GM23248 (cell line): Measurements from ENCODE around the gene KAZN. TPM values are rescaled to one million over a fixed set of nuclear protein-coding genes. Genes with fewer than 3 reads are reported as not detected.

Experiments
- DNase-seq: peaks from one replicate; pipeline ENCODE4 v3.0.0-alpha.2; 2015
- H2AFZ ChIP-seq: fragments of 200-600 bp; sonication (generic); 2 replicates; pipeline ENCODE4 v1.6.1; 2016; ENCODE audit warnings: antibody characterized with exemption
- H3F3A ChIP-seq: fragments of 200-600 bp; sonication (generic); 2 replicates; pipeline ENCODE4 v1.6.1; 2016; ENCODE audit warnings: mild to moderate bottlenecking, antibody characterized with exemption, mixed run types; ENCODE audit not compliant: insufficient read depth
- H3K27ac ChIP-seq: fragments of 200-600 bp; sonication (generic); 2 replicates; pipeline ENCODE4 v1.5.1; 2016; ENCODE audit warnings: mild to moderate bottlenecking
- H3K27me3 ChIP-seq: fragments of 200-600 bp; sonication (generic); replicated peaks from 2 replicates; pipeline ENCODE4 v1.6.1; 2016; ENCODE audit warnings: mild to moderate bottlenecking; ENCODE audit not compliant: insufficient read depth
- H3K36me3 ChIP-seq: fragments of 200-600 bp; sonication (generic); 2 replicates; pipeline ENCODE4 v1.6.1; 2016; ENCODE audit warnings: low read depth, mild to moderate bottlenecking
- H3K4me1 ChIP-seq: fragments of 200-600 bp; sonication (generic); 2 replicates; pipeline ENCODE4 v1.6.1; 2016; ENCODE audit warnings: mild to moderate bottlenecking; ENCODE audit not compliant: insufficient read depth
- H3K4me2 ChIP-seq: fragments of 200-600 bp; sonication (generic); one replicate; pipeline ENCODE4 v1.6.1; 2016; ENCODE audit warnings: mild to moderate bottlenecking; ENCODE audit not compliant: unreplicated experiment
- H3K4me3 ChIP-seq: fragments of 200-600 bp; sonication (generic); 2 replicates; pipeline ENCODE4 v1.5.1; 2016; ENCODE audit warnings: mild to moderate bottlenecking
- H3K79me2 ChIP-seq: fragments of 200-600 bp; sonication (generic); 2 replicates; pipeline ENCODE4 v1.6.1; 2016; ENCODE audit warnings: mild to moderate bottlenecking; ENCODE audit not compliant: insufficient read depth
- H3K9ac ChIP-seq: fragments of 200-600 bp; sonication (generic); 2 replicates; pipeline ENCODE4 v1.6.1; 2016; ENCODE audit warnings: mild to moderate bottlenecking
- H3K9me2 ChIP-seq: fragments of 200-600 bp; sonication (generic); 2 replicates; pipeline ENCODE4 v1.6.1; 2016; ENCODE audit warnings: mixed run types, mild to moderate bottlenecking, moderate library complexity; ENCODE audit not compliant: insufficient read depth
- H3K9me3 ChIP-seq: fragments of 200-600 bp; sonication (generic); one replicate; pipeline ENCODE4 v1.6.1; 2017; ENCODE audit warnings: low read depth
- H4K20me1 ChIP-seq: fragments of 200-600 bp; sonication (generic); 2 replicates; pipeline ENCODE4 v1.6.0; 2016; ENCODE audit not compliant: insufficient read depth
- EZH2 ChIP-seq: fragments of 200-600 bp; sonication (generic); IDR thresholded peaks from 2 replicates; pipeline ENCODE4 v1.6.1; 2018; ENCODE audit warnings: antibody characterized with exemption, mild to moderate bottlenecking; ENCODE audit not compliant: insufficient read depth, poor library complexity, severe bottlenecking
- EZH2phosphoT487 ChIP-seq: fragments of 200-600 bp; sonication (generic); IDR thresholded peaks from 2 replicates; pipeline ENCODE4 v1.6.1; 2018; ENCODE audit warnings: antibody characterized with exemption, moderate library complexity, mild to moderate bottlenecking, low read depth; ENCODE audit not compliant: insufficient read depth
- WGBS, 2 experiments: methylation state at CpG; one replicate each; pipeline ENCODE4 v1.1.6; 2015 to 2017; ENCODE audit warnings: low lambda C conversion rate in 2 of 2, low coverage in 1 of 2; ENCODE audit errors: missing lambda C conversion rate in 2 of 2; 5-methylcytosine and 5-hydroxymethylcytosine counted together
- in situ Hi-C: fragments of 300-500 bp; cut with MboI; formaldehyde crosslinking; loops from 2 replicates; pipeline ENCODE4 v1.15.0; 2020
- polyA plus RNA-seq: library from polyadenylated mRNA; unstranded; fragments of >200 nt; fragmentation: Nextera tagmentation; extraction: Ambion mirVana; gene quantifications from 2 replicates; pipeline ENCODE4 v1.2.1, GENCODE V29; 2016
- total RNA-seq: library from RNA; depleted of rRNA; stranded (reverse); fragments of >200 nt; shearing (Covaris generic); gene quantifications from 2 replicates; pipeline ENCODE4 v1.2.3, GENCODE V29; 2014

Gene KAZN
- total and polyA plus RNA-seq, 2 experiments from 2014 or later, result 4.9 to 7.2 TPM

- H3K9me2 ChIP-seq, result no peaks in the 10 kb centered on the region
- H3K27me3 ChIP-seq, result 0 out of 2 replicates have a peak, but pooled peaks cover 6% of the 10 kb centered on the region
- peaks cover 3% of the 10 kb centered on the region for H3K9me3 ChIP-seq
- no peak overlapping the region for H3K9ac ChIP-seq
- in situ Hi-C loops, result no loop called here
- H2AFZ ChIP-seq, result no peak overlapping the region
- DNase-seq, result no peak
- H3K4me2 ChIP-seq, result no peak overlapping the region
- H3K4me1 ChIP-seq, result no peaks in the 10 kb centered on the region
- 86 to 87% methylated on average over 17 of the region's 17 CpGs for WGBS, 2 experiments
- TF ChIP-seq EZH2phosphoT487 (no peak), EZH2 (no peak)
- H4K20me1 ChIP-seq, result no peaks in the 10 kb centered on the region
- no peaks in the 10 kb centered on the region for H3K36me3 ChIP-seq
- no peak overlapping the region for H3K4me3 ChIP-seq
- no peaks in the 10 kb centered on the region for H3K79me2 ChIP-seq
- H3F3A ChIP-seq, result no peaks in the 10 kb centered on the region
- no peak overlapping the region for H3K27ac ChIP-seq
Observed at GRCh38 chr1:15103211-15103610, 504.7 kb downstream of the KAZN start.

- Histone ChIP-seq H3K4me3 (no peak overlapping the region), H3K9me3 (peaks cover 3% of the 10 kb centered on the region), H3K79me2 (no peaks in the 10 kb centered on the region), H3K9ac (no peak overlapping the region), H4K20me1 (no peaks in the 10 kb centered on the region), H3K27ac (no peak overlapping the region), H3K4me2 (no peak overlapping the region), H3F3A (no peaks in the 10 kb centered on the region), H3K36me3 (no peaks in the 10 kb centered on the region), H3K27me3 (0 out of 2 replicates have a peak, but pooled peaks cover 6% of the 10 kb centered on the region), H3K9me2 (no peaks in the 10 kb centered on the region), H2AFZ (no peak overlapping the region), H3K4me1 (no peaks in the 10 kb centered on the region)
- TF ChIP-seq EZH2phosphoT487 (no peak), EZH2 (no peak)
- WGBS, 2 experiments, result 72 to 76% methylated on average over 10 of the region's 10 CpGs
- in situ Hi-C loops, result no loop called here
- no peak for DNase-seq
Observed at GRCh38 chr1:15103906-15104305, 505.4 kb downstream of the KAZN start.

- in situ Hi-C loops, result no loop called here
Observed at GRCh38 chr1:15104768-15105167, 506.3 kb downstream of the KAZN start.

GRCh38 chr1:15106608-15107007 is 508.1 kb downstream of the KAZN start:
- H3F3A ChIP-seq, result no peaks in the 10 kb centered on the region
- no peaks in the 10 kb centered on the region for H3K9me2 ChIP-seq
- no peaks in the 10 kb centered on the region for H3K4me1 ChIP-seq
- no peaks in the 10 kb centered on the region for H3K79me2 ChIP-seq
- no peaks in the 10 kb centered on the region for H3K36me3 ChIP-seq
- no peak overlapping the region for H3K9ac ChIP-seq
- WGBS, 2 experiments, result 40 to 47% methylated on average over 7 of the region's 7 CpGs
- in situ Hi-C loops, result no loop called here
- DNase-seq, result no peak
- H3K4me3 ChIP-seq, result no peak overlapping the region
- no peak overlapping the region for H2AFZ ChIP-seq
- TF ChIP-seq EZH2phosphoT487 (no peak), EZH2 (no peak)
- H3K9me3 ChIP-seq, result peaks cover 3% of the 10 kb centered on the region
- 0 out of 2 replicates have a peak, but pooled peaks cover 6% of the 10 kb centered on the region for H3K27me3 ChIP-seq
- no peaks in the 10 kb centered on the region for H4K20me1 ChIP-seq
- H3K27ac ChIP-seq, result no peak overlapping the region
- no peak overlapping the region for H3K4me2 ChIP-seq

More at GRCh38 chr1:15104768-15105167, 506.3 kb downstream of the KAZN start:
- 0 out of 2 replicates have a peak, but pooled peaks cover 6% of the 10 kb centered on the region for H3K27me3 ChIP-seq
- no peak overlapping the region for H3K27ac ChIP-seq
- peaks cover 3% of the 10 kb centered on the region for H3K9me3 ChIP-seq
- H3K36me3 ChIP-seq, result no peaks in the 10 kb centered on the region
- TF ChIP-seq EZH2phosphoT487 (no peak), EZH2 (no peak)
- no peaks in the 10 kb centered on the region for H3F3A ChIP-seq
- H3K9ac ChIP-seq, result no peak overlapping the region
- no peak overlapping the region for H3K4me2 ChIP-seq
- no peaks in the 10 kb centered on the region for H3K4me1 ChIP-seq
- no peaks in the 10 kb centered on the region for H3K79me2 ChIP-seq
- no peaks in the 10 kb centered on the region for H4K20me1 ChIP-seq
- no peak overlapping the region for H2AFZ ChIP-seq
- H3K9me2 ChIP-seq, result no peaks in the 10 kb centered on the region
- H3K4me3 ChIP-seq, result no peak overlapping the region
- no peak for DNase-seq
